H1 (cell line): ENCODE results near the gene TOMT. TPM values are rescaled to one million over a fixed set of nuclear protein-coding genes. Genes with fewer than 3 reads are reported as not detected.
A peak's percentile ranks its signal among the peaks of the same experiment; 100 is the strongest.

Experiments
- CTCF ChIA-PET: fragments of 300-600 bp; sonication (Branson Sonifier 250); formaldehyde crosslinking; loops from one replicate; lab custom pipeline; 2021; ENCODE audit not compliant: partially characterized antibody; lab: Charles Lee
- POLR2A ChIA-PET: fragments of 300-600 bp; sonication (Branson Sonifier 250); formaldehyde crosslinking; loops from one replicate; lab custom pipeline; 2021; ENCODE audit warnings: inconsistent platforms; ENCODE audit not compliant: partially characterized antibody; lab: Charles Lee
- DNase-seq, 2 experiments: peaks; one replicate each; pipeline versions ENCODE4 v3.0.0 to v3.0.0-alpha.2; 2010 to 2022; ENCODE audit warnings: low spot score in 2 of 2, low read depth in 1 of 2, mixed read lengths in 1 of 2
- FAIRE-seq: peaks from 2 replicates; lab custom pipeline; 2011; peaks lifted over from hg19 to GRCh38; lab: Jason Lieb, UNC
- H2AFZ ChIP-seq: 2 replicates; pipeline ENCODE4 v1.8.1; 2012; ENCODE audit warnings: low read length, inconsistent platforms
- H2AK5ac ChIP-seq: 2 replicates; pipeline ENCODE4 v1.6.1; 2013; ENCODE audit warnings: low read depth, low read length
- H2BK120ac ChIP-seq: replicated peaks from 2 replicates; pipeline ENCODE3; 2013; ENCODE audit warnings: low read depth, low read length, inconsistent platforms
- H2BK12ac ChIP-seq: 2 replicates; pipeline ENCODE4 v1.6.1; 2013; ENCODE audit warnings: low read depth, low read length
- H2BK15ac ChIP-seq: 2 replicates; pipeline ENCODE4 v1.6.1; 2013; ENCODE audit warnings: low read length
- H2BK20ac ChIP-seq: 2 replicates; pipeline ENCODE4 v1.6.1; 2013; ENCODE audit warnings: low read length
- H2BK5ac ChIP-seq: 2 replicates; pipeline ENCODE4 v1.6.1; 2013; ENCODE audit warnings: low read depth, low read length
- H3K14ac ChIP-seq: 2 replicates; pipeline ENCODE4 v1.6.1; 2013; ENCODE audit warnings: inconsistent platforms; ENCODE audit not compliant: insufficient read length
- H3K18ac ChIP-seq: 2 replicates; pipeline ENCODE4 v1.6.1; 2013; ENCODE audit warnings: low read length; ENCODE audit errors: extremely low read depth
- H3K23ac ChIP-seq: 2 replicates; pipeline ENCODE4 v1.6.1; 2013; ENCODE audit warnings: inconsistent platforms; ENCODE audit not compliant: insufficient read length
- H3K23me2 ChIP-seq: 2 replicates; pipeline ENCODE4 v1.6.1; 2013; ENCODE audit warnings: low read depth, low read length
- H3K27ac ChIP-seq: 2 replicates; pipeline ENCODE4 v1.6.1; 2011; ENCODE audit warnings: low read depth, low read length, inconsistent platforms
- H3K27me3 ChIP-seq, 4 experiments: replicated peaks in 1 of 4; 1 replicate in 1 of 4; 2 replicates in 3 of 4; pipeline versions ENCODE4 v1.6.1 to v1.8.1; 2011 to 2013; ENCODE audit warnings: low read length in 3 of 4, mild to moderate bottlenecking in 3 of 4, inconsistent platforms in 2 of 4, mixed read lengths in 2 of 4, moderate library complexity in 1 of 4; ENCODE audit not compliant: control insufficient read depth in 3 of 4, insufficient read depth in 3 of 4; ENCODE audit errors: extremely low read depth in 1 of 4
- H3K36me3 ChIP-seq, 4 experiments: 2 replicates each; pipeline versions ENCODE4 v1.6.1 to v1.8.1; 2011 to 2013; ENCODE audit warnings: mild to moderate bottlenecking in 4 of 4, low read length in 3 of 4, moderate library complexity in 2 of 4, control low read depth in 1 of 4, inconsistent platforms in 1 of 4; ENCODE audit not compliant: insufficient read depth in 4 of 4, control insufficient read depth in 2 of 4
- H3K4ac ChIP-seq: replicated peaks from 2 replicates; pipeline ENCODE3; 2013; ENCODE audit warnings: low read length, low read depth, mixed read lengths, inconsistent platforms; ENCODE audit not compliant: insufficient read length
- H3K4me1 ChIP-seq, 4 experiments: replicated peaks in 1 of 4; 1 replicate in 1 of 4; 2 replicates in 3 of 4; pipeline versions ENCODE4 v1.6.1 to v1.8.1; 2011 to 2013; ENCODE audit warnings: low read length in 3 of 4, inconsistent platforms in 2 of 4, mixed read lengths in 1 of 4; ENCODE audit not compliant: insufficient read depth in 4 of 4, control insufficient read depth in 3 of 4
- H3K4me2 ChIP-seq, 2 experiments: 2 replicates each; pipeline versions ENCODE4 v1.6.1 to v1.8.1; 2011 to 2013; ENCODE audit warnings: low read depth in 2 of 2, low read length in 2 of 2, control low read depth in 1 of 2, inconsistent platforms in 1 of 2, mild to moderate bottlenecking in 1 of 2; ENCODE audit not compliant: insufficient read depth in 1 of 2
- H3K4me3 ChIP-seq, 4 experiments: fragments of 200-600, 300-600 bp in 1 of 4; sonication (generic), shearing (Covaris generic), sonication (Bioruptor Twin) in 1 of 4; 2 replicates each; pipeline versions ENCODE4 v1.5.1 to v1.8.1; 2011 to 2016; ENCODE audit warnings: low read length in 4 of 4, low read depth in 3 of 4, control low read depth in 2 of 4, inconsistent platforms in 2 of 4, mild to moderate bottlenecking in 2 of 4, mixed read lengths in 1 of 4, moderate library complexity in 1 of 4; ENCODE audit not compliant: insufficient read depth in 2 of 4; ENCODE audit errors: extremely low read depth in 1 of 4
- H3K56ac ChIP-seq: replicated peaks from 2 replicates; pipeline ENCODE3; 2013; ENCODE audit warnings: low read depth, mild to moderate bottlenecking, mixed read lengths, low read length, inconsistent platforms; ENCODE audit not compliant: insufficient read length
- H3K79me1 ChIP-seq: 2 replicates; pipeline ENCODE4 v1.6.1; 2013; ENCODE audit warnings: low read depth, low read length, control low read depth
- H3K79me2 ChIP-seq, 2 experiments: 2 replicates each; pipeline versions ENCODE4 v1.6.1 to v1.8.1; 2012 to 2013; ENCODE audit warnings: low read length in 2 of 2, mild to moderate bottlenecking in 2 of 2, inconsistent platforms in 1 of 2; ENCODE audit not compliant: insufficient read depth in 2 of 2, control insufficient read depth in 1 of 2
- H3K9ac ChIP-seq, 4 experiments: replicated peaks in 1 of 4; 1 replicate in 1 of 4; 2 replicates in 3 of 4; pipeline versions ENCODE4 v1.6.1 to v1.8.1; 2011 to 2013; ENCODE audit warnings: low read depth in 3 of 4, low read length in 3 of 4, control low read depth in 2 of 4, mild to moderate bottlenecking in 2 of 4, moderate library complexity in 2 of 4, inconsistent platforms in 1 of 4; ENCODE audit errors: extremely low read depth in 1 of 4
- H3K9me3 ChIP-seq, 2 experiments: 2 replicates each; pipeline versions ENCODE4 v1.6.1 to v1.8.1; 2012 to 2013; ENCODE audit warnings: mild to moderate bottlenecking in 2 of 2, moderate library complexity in 2 of 2, control low read depth in 1 of 2, inconsistent platforms in 1 of 2, low read depth in 1 of 2, low read length in 1 of 2, mixed read lengths in 1 of 2; ENCODE audit not compliant: insufficient read depth in 2 of 2
- H4K20me1 ChIP-seq, 2 experiments: replicated peaks in 1 of 2; 2 replicates each; pipeline versions ENCODE3 to v1.8.1; 2011 to 2013; ENCODE audit warnings: inconsistent platforms in 2 of 2, low read length in 2 of 2, mild to moderate bottlenecking in 1 of 2; ENCODE audit not compliant: insufficient read depth in 2 of 2, control insufficient read depth in 1 of 2
- H4K5ac ChIP-seq: 2 replicates; pipeline ENCODE4 v1.6.1; 2013; ENCODE audit warnings: low read length, low read depth, mixed read lengths, inconsistent platforms; ENCODE audit not compliant: insufficient read length
- H4K8ac ChIP-seq: 2 replicates; pipeline ENCODE4 v1.8.0; 2013; ENCODE audit warnings: mild to moderate bottlenecking, moderate library complexity, low read length, inconsistent platforms; ENCODE audit not compliant: insufficient read depth; ENCODE audit errors: extremely low read depth
- H4K91ac ChIP-seq: replicated peaks from 2 replicates; pipeline ENCODE3; 2013; ENCODE audit warnings: low read length, mixed read lengths, inconsistent platforms; ENCODE audit not compliant: insufficient read length
- ASH2L ChIP-seq: fragments of 200-600, 300-600 bp; sonication (generic); IDR thresholded peaks from one replicate; pipeline ENCODE4 v1.7.1; 2017; ENCODE audit warnings: low read length
- CREB1 ChIP-seq: IDR thresholded peaks from 2 replicates; pipeline ENCODE4 v1.6.1; 2012; ENCODE audit warnings: inconsistent platforms
- CTBP2 ChIP-seq: IDR thresholded peaks from 2 replicates; pipeline ENCODE4 v1.7.0; 2011; ENCODE audit warnings: borderline replicate concordance, mild to moderate bottlenecking, moderate library complexity, mixed read lengths, low read length; ENCODE audit not compliant: insufficient read depth, insufficient read length
- EP300 ChIP-seq, 2 experiments: IDR thresholded peaks; 1 replicate in 1 of 2; 2 replicates in 1 of 2; pipeline ENCODE4 v1.6.1; 2011 to 2012; ENCODE audit warnings: low read depth in 2 of 2, low read length in 2 of 2, mild to moderate bottlenecking in 2 of 2, borderline replicate concordance in 1 of 2, inconsistent platforms in 1 of 2, moderate library complexity in 1 of 2
- EZH2 ChIP-seq: fragments of 200-600 bp; sonication (generic); IDR thresholded peaks from 2 replicates; pipeline ENCODE4 v1.7.1; 2012; ENCODE audit warnings: low read depth, mild to moderate bottlenecking, moderate library complexity, low read length, inconsistent platforms; ENCODE audit not compliant: severe bottlenecking
- KDM5A ChIP-seq: fragments of 200-600 bp; IDR thresholded peaks from 2 replicates; pipeline ENCODE4 v1.7.1; 2012; ENCODE audit warnings: mild to moderate bottlenecking, low read length, inconsistent platforms, mixed read lengths
- SIRT6 ChIP-seq: IDR thresholded peaks from one replicate; pipeline ENCODE4 v1.7.1; 2012; ENCODE audit warnings: low read length, inconsistent platforms
- TAF1 ChIP-seq: IDR thresholded peaks from 2 replicates; pipeline ENCODE4 v1.6.1; 2011; ENCODE audit warnings: mild to moderate bottlenecking, low read depth, low read length
- WGBS, 2 experiments: shearing (Covaris generic) in 1 of 2; methylation state at CpG; one replicate each; pipeline versions ENCODE4 v1.1.6 to v1.1.7; 2013 to 2015; ENCODE audit warnings: low lambda C conversion rate in 2 of 2, mixed read lengths in 2 of 2, inconsistent platforms in 1 of 2, low coverage in 1 of 2, missing lambda C conversion rate in 1 of 2; ENCODE audit not compliant: insufficient replicate concordance in 2 of 2, insufficient coverage in 1 of 2, insufficient read length in 1 of 2; ENCODE audit errors: extremely low coverage in 1 of 2, missing lambda C conversion rate in 1 of 2; 5-methylcytosine and 5-hydroxymethylcytosine counted together
- polyA plus RNA-seq, 7 experiments: library from polyadenylated mRNA; depleted of rRNA in 3 of 7; stranded (reverse) in 5 of 7; unstranded in 2 of 7; fragments of >200 nt in 5 of 7; fragments of 200-250 nt in 2 of 7; gene quantifications; 1 replicate in 5 of 7; 2 replicates in 1 of 7; 4 replicates in 1 of 7; pipeline versions ENCODE4 v1.2.1 to v1.2.3, GENCODE V29; 2011 to 2013; ENCODE audit warnings: missing spikeins in 2 of 7, mixed read lengths in 2 of 7
- total RNA-seq: library from RNA; stranded (reverse); fragmentation: NEBNext Ultra II Directional; extraction: Animal tissue kit (Norgen Biotek cat#: 25700); gene quantifications from 2 replicates; pipeline ENCODE4 v1.2.1, GENCODE V29; 2021

The TOMT gene
- total and polyA plus RNA-seq, 2 of the 8 experiments (the other 6 are each of a cell fraction or from before 2014, with no cell fraction given), result 0.11 TPM; not detected in 1

GRCh38 chr11:72100462-72100861 lies 5.3 kb upstream of the TOMT start:
- CTCF ChIA-PET, result interaction anchor here (1.0 to 14.0 kb wide), 6 partner anchors 8 to 124 kb away, joined by 3 to 423 read pairs (median 14); no protein-coding TSS in a partner anchor
- Histone ChIP-seq H3K9me3 (no peaks in the 10 kb centered on the region), H3K4me2 (no peak overlapping the region), H3K79me2 (peaks cover 10 to 34% of the 10 kb centered on the region in 2 experiments), H3K27me3 (no peaks in the 10 kb centered on the region), H4K8ac (no peak overlapping the region; the same call in 1 of the 2 replicates), H3K23me2 (peaks cover 6% of the 10 kb centered on the region), H3K23ac (no peak overlapping the region), H3K36me3 (peaks cover 22 to 32% (median 29%) of the 10 kb centered on the region in 4 experiments), H2BK12ac (no peak overlapping the region), H4K20me1 (peaks cover 2 to 16% of the 10 kb centered on the region in 2 experiments), H2AK5ac (no peak overlapping the region), H3K4me3 (no peak overlapping the region), H3K56ac (no peak overlapping the region), H4K5ac (no peak overlapping the region), H3K18ac (no peak overlapping the region), H2BK5ac (no peak overlapping the region), H3K9ac (peak overlapping the region in 1 of 4 experiments; percentile 22; a peak in 2 of 7 replicates), H2BK20ac (no peak overlapping the region), H3K79me1 (peaks cover 13% of the 10 kb centered on the region), H3K27ac (0 out of 2 replicates have a peak overlapping the region, but pooled peaks have one; percentile 10), H2AFZ (no peak overlapping the region), H3K4ac (no peak overlapping the region), H4K91ac (no peak overlapping the region), H3K14ac (no peak overlapping the region), H2BK15ac (no peak overlapping the region), H2BK120ac (no peak overlapping the region), H3K4me1 (peaks cover 3 to 14% (median 5%) of the 10 kb centered on the region in 4 experiments; a peak in 6 of 7 replicates)
- FAIRE-seq (no peak), DNase-seq (no peak)
- 91% methylated on average over 1 of the region's 1 CpG; no CpG with 5 or more reads in 1 of the 2 experiments for WGBS, 2 experiments
- POLR2A ChIA-PET, result interaction anchor here (0.6 to 14.4 kb wide), 12 partner anchors 7 to 571 kb away, joined by 3 to 144 read pairs (median 5); partner anchors contain the start of genes ANAPC15 and LRRC51
- TF ChIP-seq ASH2L (no peak), KDM5A (no peak), EP300 (IDR thresholded peaks at IDR 0.05; ENCODE audit: borderline replicate concordance in 1 of 2, low read depth in 2 of 2, low read length in 2 of 2) (no peak), CTBP2 (no peak), TAF1 (no peak), CREB1 (no peak), SIRT6 (no peak), EZH2 (no peak)
